Neuron (in vitro differentiated cells): ENCODE results near the gene ARID4B.
"Not testable (repeated sequence)": the region's sequence is repeated elsewhere in the genome, so short reads cannot be mapped to it uniquely, and the experiment has no call there.

ENCODE experiments used
- H2AFZ ChIP-seq: one replicate; pipeline ENCODE4 v1.6.1; 2013; ENCODE audit warnings: low read depth, mild to moderate bottlenecking, inconsistent platforms, low read length, moderate library complexity
- H3K27me3 ChIP-seq: one replicate; pipeline ENCODE4 v1.6.1; 2013; ENCODE audit warnings: low read length; ENCODE audit not compliant: insufficient read depth
- H3K36me3 ChIP-seq: one replicate; pipeline ENCODE4 v1.6.1; 2013; ENCODE audit warnings: low read length; ENCODE audit not compliant: insufficient read depth
- H3K4me1 ChIP-seq: one replicate; pipeline ENCODE4 v1.6.1; 2013; ENCODE audit warnings: low read length; ENCODE audit not compliant: insufficient read depth
- H3K4me3 ChIP-seq: 2 replicates; pipeline ENCODE4 v1.5.1; 2013; ENCODE audit warnings: mild to moderate bottlenecking, low read length, moderate library complexity
- H3K9me3 ChIP-seq: one replicate; pipeline ENCODE4 v1.6.1; 2013; ENCODE audit warnings: low read length

Gene ARID4B

DNA sequence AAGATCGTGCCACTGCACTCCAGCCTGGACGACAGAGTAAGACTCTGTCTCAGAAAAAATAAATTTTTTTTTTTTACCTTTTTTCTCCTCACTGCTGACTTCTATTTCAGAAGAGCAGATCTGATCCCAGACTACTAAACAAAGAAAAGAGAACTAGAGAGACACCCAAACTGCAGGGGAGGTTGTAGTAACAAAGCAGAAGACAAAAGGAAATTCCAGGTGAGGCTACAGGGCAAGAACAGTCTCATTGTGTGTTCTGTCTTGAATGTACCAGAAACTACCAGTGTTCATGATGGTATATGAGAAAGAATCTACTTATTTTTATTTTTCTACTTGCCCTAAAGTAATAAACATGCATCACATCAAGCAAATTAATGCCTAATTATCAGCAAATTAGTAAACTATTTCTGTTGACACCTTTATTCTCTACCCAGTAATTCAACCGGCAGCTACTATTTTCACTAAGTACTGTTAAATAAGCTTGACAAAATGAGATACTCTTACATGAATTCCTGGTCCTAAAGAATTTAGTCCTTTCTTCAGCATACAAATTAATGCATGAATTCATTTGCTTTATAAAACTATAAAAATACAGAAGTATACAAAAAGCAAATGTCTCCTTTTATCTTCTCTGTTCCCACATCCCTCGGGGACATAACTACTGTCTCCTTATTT is 40.6 kb downstream of the ARID4B start:
- no peaks in the 10 kb centered on the region for H3K27me3 ChIP-seq
- H2AFZ ChIP-seq = no peak overlapping the region
- peaks cover 4% of the 10 kb centered on the region for H3K4me1 ChIP-seq
- H3K4me3 ChIP-seq = no peak overlapping the region
- H3K36me3 ChIP-seq = no peaks in the 10 kb centered on the region
- no peaks in the 10 kb centered on the region for H3K9me3 ChIP-seq

DNA sequence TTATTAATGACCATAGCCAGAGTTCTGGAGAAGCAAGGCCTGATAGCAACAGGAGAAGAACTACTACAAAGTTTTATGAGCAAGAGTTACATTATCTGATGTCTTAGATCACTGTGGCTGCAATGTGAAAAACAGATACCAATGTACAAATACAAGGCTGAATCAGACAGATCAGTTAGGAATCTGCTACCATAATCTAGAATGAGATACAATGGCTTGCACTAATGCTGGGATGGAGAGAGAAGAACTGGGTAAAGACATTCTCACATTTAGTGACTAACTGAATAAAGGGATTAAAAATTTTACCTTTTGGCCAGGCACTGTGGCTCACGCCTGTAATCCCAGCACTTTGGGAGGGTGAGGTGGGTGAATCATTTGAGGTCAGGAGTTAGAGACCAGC is 41.3 kb downstream of the ARID4B start:
- Histone ChIP-seq H3K9me3 (no peaks in the 10 kb centered on the region), H3K4me3 (no peak overlapping the region), H3K4me1 (peaks cover 4% of the 10 kb centered on the region), H3K36me3 (no peaks in the 10 kb centered on the region), H2AFZ (no peak overlapping the region), H3K27me3 (no peaks in the 10 kb centered on the region)

GRCh38 chr1:235284231-235284769 is 43.7 kb downstream of the ARID4B start:
- Histone ChIP-seq H3K4me1 (peaks cover 4% of the 10 kb centered on the region), H3K4me3 (no peak overlapping the region), H3K36me3 (no peaks in the 10 kb centered on the region), H3K9me3 (no peaks in the 10 kb centered on the region), H2AFZ (no peak overlapping the region), H3K27me3 (no peaks in the 10 kb centered on the region)

- not testable (repeated sequence) for H3K4me3 ChIP-seq, H3K9me3 ChIP-seq, H2AFZ ChIP-seq, H3K4me1 ChIP-seq, H3K27me3 ChIP-seq, H3K36me3 ChIP-seq
Measured at GRCh38 chr1:235283636-235284035, 44.3 kb downstream of the ARID4B start.

DNA sequence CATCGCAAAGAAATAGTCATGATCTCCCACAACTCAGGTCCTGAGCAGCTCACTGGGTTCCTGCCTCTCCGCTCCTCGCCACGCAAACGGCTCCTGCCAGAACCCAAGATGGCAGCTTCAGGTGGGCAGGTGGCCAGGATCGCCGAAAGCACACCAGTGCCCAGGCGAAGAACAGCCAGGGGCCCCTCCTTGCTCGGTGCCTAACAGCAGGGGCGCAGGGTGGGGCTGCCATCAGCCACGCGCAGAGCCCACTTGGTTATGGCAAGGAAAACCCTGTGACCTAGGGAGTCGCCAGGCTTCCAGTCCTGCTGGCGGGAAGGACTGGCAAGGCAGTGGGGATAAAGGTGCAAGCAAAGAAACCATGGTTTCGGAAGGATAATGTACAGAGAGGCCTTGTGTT is 47.5 kb downstream of the ARID4B start:
- H3K27me3 ChIP-seq = no peaks in the 10 kb centered on the region
- H3K9me3 ChIP-seq = no peaks in the 10 kb centered on the region
- H3K4me3 ChIP-seq = no peak overlapping the region
- H2AFZ ChIP-seq = no peak overlapping the region
- H3K36me3 ChIP-seq = no peaks in the 10 kb centered on the region
- peaks cover 2% of the 10 kb centered on the region for H3K4me1 ChIP-seq

DNA sequence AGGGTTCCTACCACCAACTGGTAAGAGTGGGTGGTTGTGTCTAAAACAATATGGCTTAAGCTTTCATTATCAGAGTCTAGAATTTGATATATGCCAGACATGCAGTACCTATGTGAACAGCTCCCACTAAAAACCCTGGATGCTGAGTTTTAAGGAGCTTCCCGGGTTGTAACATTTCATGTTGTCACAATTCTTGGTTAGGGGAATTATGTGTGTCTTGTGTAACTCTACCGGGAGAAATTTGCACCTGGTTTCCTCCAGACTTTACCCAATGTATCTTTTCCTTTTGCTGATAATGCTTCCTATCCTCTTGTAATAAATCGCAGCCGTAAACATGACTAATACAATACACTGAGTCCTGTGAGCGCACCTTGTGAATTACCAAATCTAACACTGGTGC is 48.3 kb downstream of the ARID4B start:
- Histone ChIP-seq H3K4me3 (no peak overlapping the region), H3K9me3 (no peaks in the 10 kb centered on the region), H3K36me3 (no peaks in the 10 kb centered on the region), H2AFZ (no peak overlapping the region), H3K4me1 (no peaks in the 10 kb centered on the region), H3K27me3 (no peaks in the 10 kb centered on the region)

GRCh38 chr1:235278915-235279292 is 49.1 kb downstream of the ARID4B start:
- Histone ChIP-seq H3K36me3 (no peaks in the 10 kb centered on the region), H2AFZ (no peak overlapping the region), H3K27me3 (no peaks in the 10 kb centered on the region), H3K9me3 (no peaks in the 10 kb centered on the region), H3K4me3 (no peak overlapping the region), H3K4me1 (no peaks in the 10 kb centered on the region)

GRCh38 chr1:235278233-235278914 is 49.6 kb downstream of the ARID4B start:
- no peaks in the 10 kb centered on the region for H3K36me3 ChIP-seq
- no peaks in the 10 kb centered on the region for H3K27me3 ChIP-seq
- no peak overlapping the region for H2AFZ ChIP-seq
- no peaks in the 10 kb centered on the region for H3K4me1 ChIP-seq
- H3K4me3 ChIP-seq = no peak overlapping the region
- no peaks in the 10 kb centered on the region for H3K9me3 ChIP-seq

GRCh38 chr1:235277709-235278108 is 50.3 kb downstream of the ARID4B start:
- Histone ChIP-seq H2AFZ (no peak overlapping the region), H3K27me3 (no peaks in the 10 kb centered on the region), H3K4me1 (no peaks in the 10 kb centered on the region), H3K4me3 (no peak overlapping the region), H3K9me3 (no peaks in the 10 kb centered on the region), H3K36me3 (no peaks in the 10 kb centered on the region)

GRCh38 chr1:235275836-235276235 is 52.1 kb downstream of the ARID4B start:
- Histone ChIP-seq H3K36me3 (no peaks in the 10 kb centered on the region), H3K27me3 (no peaks in the 10 kb centered on the region)

DNA sequence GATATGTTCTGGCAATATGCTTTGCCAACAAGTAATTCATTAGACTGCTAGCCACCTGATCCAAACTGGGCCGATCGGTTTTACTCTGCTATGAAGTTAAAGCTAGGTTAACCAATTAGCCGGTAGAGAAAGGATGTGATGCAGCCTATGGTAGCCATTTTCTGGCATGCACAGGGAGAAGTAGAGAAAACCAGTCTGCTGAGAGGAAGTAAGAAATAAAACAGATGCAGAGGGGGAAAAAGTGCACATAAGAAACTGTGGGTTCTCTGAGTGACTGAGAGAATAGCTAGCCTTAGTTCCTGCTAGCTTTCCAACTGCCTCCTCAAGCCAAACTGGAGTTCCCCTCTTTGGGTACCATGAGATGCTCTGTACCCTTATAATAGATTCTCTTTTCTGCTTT is 52.8 kb downstream of the ARID4B start:
- H3K36me3 ChIP-seq = no peaks in the 10 kb centered on the region
- H3K4me1 ChIP-seq = peaks cover 9% of the 10 kb centered on the region
- no peaks in the 10 kb centered on the region for H3K27me3 ChIP-seq
- no peak overlapping the region for H3K4me3 ChIP-seq
- no peaks in the 10 kb centered on the region for H3K9me3 ChIP-seq
- no peak overlapping the region for H2AFZ ChIP-seq

More at GRCh38 chr1:235275836-235276235, 52.1 kb downstream of the ARID4B start:
- peaks cover 3% of the 10 kb centered on the region for H3K4me1 ChIP-seq
- H3K9me3 ChIP-seq = no peaks in the 10 kb centered on the region
- H2AFZ ChIP-seq = no peak overlapping the region
- no peak overlapping the region for H3K4me3 ChIP-seq

DNA sequence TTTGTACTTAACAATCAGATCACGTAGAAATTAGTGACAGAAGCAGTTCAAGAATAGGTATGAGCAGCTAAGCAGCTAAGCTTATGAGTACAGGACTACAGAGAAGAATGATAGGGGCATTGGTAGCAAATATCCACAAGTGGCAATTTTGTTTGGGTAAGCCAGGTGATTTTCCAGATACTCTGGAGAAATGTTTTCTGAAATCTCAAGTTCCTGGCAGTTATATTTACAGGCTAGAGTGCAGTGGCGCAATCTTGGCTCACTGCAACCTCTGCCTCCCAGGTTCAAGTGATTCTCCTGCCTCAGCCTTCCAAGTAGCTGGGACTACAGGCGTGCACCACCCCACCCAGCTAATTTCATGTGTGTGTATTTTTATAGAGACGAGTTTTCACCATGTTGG is 55.1 kb downstream of the ARID4B start:
- Histone ChIP-seq H3K4me3 (no peak overlapping the region), H3K36me3 (no peaks in the 10 kb centered on the region), H3K4me1 (peaks cover 11% of the 10 kb centered on the region), H3K9me3 (no peaks in the 10 kb centered on the region), H3K27me3 (no peaks in the 10 kb centered on the region), H2AFZ (no peak overlapping the region)

- Histone ChIP-seq H3K36me3 (no peaks in the 10 kb centered on the region), H3K4me1 (peaks cover 24% of the 10 kb centered on the region), H3K4me3 (no peak overlapping the region), H3K9me3 (no peaks in the 10 kb centered on the region), H2AFZ (no peak overlapping the region), H3K27me3 (no peaks in the 10 kb centered on the region)
Measured at GRCh38 chr1:235270625-235271024, 57.4 kb downstream of the ARID4B start.
